Panc1 (cell line): ENCODE measurements around the gene FAM78A.

Source experiments
- CTCF ChIP-seq: fragments of 450-650 bp; IDR thresholded peaks from 2 replicates; pipeline ENCODE4 v1.5.1; 2017; ENCODE audit warnings: mild to moderate bottlenecking
- POLR2AphosphoS5 ChIP-seq: IDR thresholded peaks from 2 replicates; pipeline ENCODE4 v1.6.1; 2012; ENCODE audit warnings: mild to moderate bottlenecking, low read depth, low read length, moderate library complexity
- SIN3A ChIP-seq: IDR thresholded peaks from 2 replicates; pipeline ENCODE4 v1.6.1; 2012; ENCODE audit warnings: low read depth, mild to moderate bottlenecking, low read length, moderate library complexity, borderline replicate concordance; ENCODE audit not compliant: insufficient read depth
- TCF7L2 ChIP-seq: IDR thresholded peaks from 2 replicates; pipeline ENCODE4 v1.6.1; 2011; ENCODE audit warnings: mild to moderate bottlenecking, low read depth, low read length, inconsistent platforms

- TF ChIP-seq CTCF (no peak), POLR2AphosphoS5 (no peak), TCF7L2 (no peak), SIN3A (no peak)
These were observed 24.2 kb downstream of the FAM78A start for GRCh38 chr9:131252120-131252519.
